Measurements from ENCODE around the gene TMCO5A. TPM values are rescaled to one million over a fixed set of nuclear protein-coding genes. Genes with fewer than 3 reads are reported as not detected.

Gene TMCO5A
- total and polyA plus RNA-seq, 2 of the 8 experiments (the other 6 are each of a cell fraction or from before 2014, with no cell fraction given) = not detected

DNA sequence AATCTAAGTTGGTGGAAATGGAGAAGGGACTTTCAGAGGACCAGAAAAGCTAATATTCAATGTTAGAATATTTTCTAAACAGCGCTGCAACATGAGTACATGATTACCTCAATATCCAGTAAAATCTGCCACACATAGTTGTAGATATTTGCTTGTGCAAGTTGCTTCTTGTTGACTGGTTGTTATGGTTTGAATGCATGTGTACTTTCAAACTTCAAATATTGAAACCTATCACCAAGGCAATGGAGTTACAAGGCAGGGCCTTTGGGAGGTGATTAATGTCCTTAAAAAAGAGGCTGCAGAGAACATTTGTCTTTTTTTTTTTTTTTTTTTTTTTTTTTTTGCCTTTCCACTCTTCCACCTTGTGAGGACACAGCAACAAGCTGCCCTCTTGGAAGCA, 49.9 kb downstream of the TMCO5A start:
- TF ChIP-seq EP300 (IDR thresholded peaks at IDR 0.05; ENCODE audit: borderline replicate concordance in 1 of 2, low read depth in 2 of 2, low read length in 2 of 2) (no peak), TEAD4 (IDR thresholded peaks at IDR 0.05; ENCODE audit: low read depth, low read length) (no peak), RNF2 (IDR thresholded peaks at IDR 0.05; ENCODE audit: borderline replicate concordance, low read depth, low read length, missing control alignments, poor library complexity, severe bottlenecking) (no peak), SIN3A (conservative IDR thresholded peaks at IDR 0.05 in 1 of 2, IDR thresholded peaks at IDR 0.05 in 1 of 2; ENCODE audit: low read depth in 1 of 2, low read length in 2 of 2) (no peak), SP1 (IDR thresholded peaks at IDR 0.05; ENCODE audit: low read depth, low read length) (no peak), TCF12 (IDR thresholded peaks at IDR 0.05; ENCODE audit: low read depth, low read length) (no peak), BRCA1 (IDR thresholded peaks at IDR 0.05; ENCODE audit: low read depth, low read length) (no peak), RBBP5 (IDR thresholded peaks at IDR 0.05; ENCODE audit: borderline replicate concordance, low read depth, low read length) (no peak), SIRT6 (IDR thresholded peaks at IDR 0.05; ENCODE audit: low read length) (no peak), SRF (IDR thresholded peaks at IDR 0.05; ENCODE audit: low read depth, low read length) (no peak)
- TF ChIP-seq, protein P1, sequence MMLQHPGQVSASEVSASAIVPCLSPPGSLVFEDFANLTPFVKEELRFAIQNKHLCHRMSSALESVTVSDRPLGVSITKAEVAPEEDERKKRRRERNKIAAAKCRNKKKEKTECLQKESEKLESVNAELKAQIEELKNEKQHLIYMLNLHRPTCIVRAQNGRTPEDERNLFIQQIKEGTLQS (IDR thresholded peaks at IDR 0.05; ENCODE audit: insufficient read depth, low read depth, low read length) = no peak
- TF ChIP-seq, protein P2, sequence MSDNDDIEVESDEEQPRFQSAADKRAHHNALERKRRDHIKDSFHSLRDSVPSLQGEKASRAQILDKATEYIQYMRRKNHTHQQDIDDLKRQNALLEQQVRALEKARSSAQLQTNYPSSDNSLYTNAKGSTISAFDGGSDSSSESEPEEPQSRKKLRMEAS (IDR thresholded peaks at IDR 0.05) = no peak

More for the DNA sequence above, 49.9 kb downstream of the TMCO5A start:
- Histone ChIP-seq H4K8ac (ENCODE audit: extremely low read depth, insufficient read depth, low read length) (no peak overlapping the region), H2BK20ac (ENCODE audit: low read length) (no peak overlapping the region), H3K4me2 (ENCODE audit: insufficient read depth in 1 of 2, low read depth in 2 of 2, low read length in 2 of 2) (no peak overlapping the region), H4K5ac (ENCODE audit: insufficient read length, low read depth, low read length) (no peak overlapping the region), H2AK5ac (ENCODE audit: low read depth, low read length) (no peak overlapping the region), H2BK5ac (ENCODE audit: low read depth, low read length) (no peak overlapping the region), H2BK120ac (replicated peaks; ENCODE audit: low read depth, low read length) (no peak overlapping the region), H4K91ac (replicated peaks; ENCODE audit: insufficient read length, low read length) (no peak overlapping the region), H3K23ac (ENCODE audit: insufficient read length) (no peak overlapping the region), H2BK15ac (ENCODE audit: low read length) (no peak overlapping the region), H3K9me3 (ENCODE audit: insufficient read depth in 2 of 2, low read depth in 1 of 2, low read length in 1 of 2) (no peaks in the 10 kb centered on the region), H3K56ac (replicated peaks; ENCODE audit: insufficient read length, low read depth, low read length) (no peak overlapping the region), H4K20me1 (replicated peaks in 1 of 2; ENCODE audit: control insufficient read depth in 1 of 2, insufficient read depth in 2 of 2, low read length in 2 of 2) (no peaks in the 10 kb centered on the region), H3K79me2 (ENCODE audit: control insufficient read depth in 1 of 2, insufficient read depth in 2 of 2, low read length in 2 of 2) (no peaks in the 10 kb centered on the region), H3K9ac (replicated peaks in 1 of 4; ENCODE audit: extremely low read depth in 1 of 4, low read depth in 3 of 4, low read length in 3 of 4) (no peak overlapping the region), H2AFZ (ENCODE audit: low read length) (no peak overlapping the region), H3K18ac (ENCODE audit: extremely low read depth, low read length) (no peak overlapping the region), H3K79me1 (ENCODE audit: low read depth, low read length) (no peaks in the 10 kb centered on the region), H3K4me3 (ENCODE audit: extremely low read depth in 1 of 4, insufficient read depth in 2 of 4, low read depth in 3 of 4, low read length in 4 of 4) (no peak overlapping the region), H2BK12ac (ENCODE audit: low read depth, low read length) (no peak overlapping the region), H3K4ac (replicated peaks; ENCODE audit: insufficient read length, low read depth, low read length) (no peak overlapping the region), H3K27me3 (replicated peaks in 1 of 4; ENCODE audit: control insufficient read depth in 3 of 4, extremely low read depth in 1 of 4, insufficient read depth in 3 of 4, low read length in 3 of 4) (no peaks in the 10 kb centered on the region), H3K14ac (ENCODE audit: insufficient read length) (no peak overlapping the region), H3K27ac (ENCODE audit: low read depth, low read length) (no peak overlapping the region), H3K23me2 (ENCODE audit: low read depth, low read length) (no peaks in the 10 kb centered on the region), H3K4me1 (replicated peaks in 1 of 4; ENCODE audit: control insufficient read depth in 3 of 4, insufficient read depth in 4 of 4, low read length in 3 of 4) (no peaks in the 10 kb centered on the region), H3K36me3 (ENCODE audit: control insufficient read depth in 2 of 4, insufficient read depth in 4 of 4, low read length in 3 of 4) (no peaks in the 10 kb centered on the region)
- DNase-seq (ENCODE audit: low read depth in 1 of 2, low spot score in 2 of 2) (no peak), FAIRE-seq (no peak)
- POLR2A ChIA-PET (ENCODE audit: partially characterized antibody) = interaction anchor here (0.7 kb wide), 1 partner anchor 74 kb away, joined by 3 read pairs; no protein-coding TSS in a partner anchor
- CTCF ChIA-PET (ENCODE audit: partially characterized antibody) = interaction anchor here (0.9 to 3.5 kb wide), 2 partner anchors 10 to 456 kb away, joined by 4 to 14 read pairs; no protein-coding TSS in a partner anchor
- 96% methylated on average over 1 of the region's 1 CpG; no CpG with 5 or more reads in 1 of the 2 experiments for WGBS, 2 experiments (ENCODE audit: extremely low coverage in 1 of 2, insufficient coverage in 1 of 2, insufficient read length in 1 of 2, insufficient replicate concordance in 2 of 2, low coverage in 1 of 2, low lambda C conversion rate in 2 of 2, missing lambda C conversion rate in 1 of 2)

Measured in H1 (cell line).